Fibroblast of mammary gland (primary cell): ENCODE results near the gene MAPKAP1.

ENCODE experiments used
- DNase-seq: peaks from one replicate; pipeline ENCODE4 v3.0.0-alpha.2; 2010; ENCODE audit warnings: low read depth
- H3K4me3 ChIP-seq: 2 replicates; pipeline ENCODE4 v1.5.1; 2011; ENCODE audit warnings: low read depth, mild to moderate bottlenecking, low read length, moderate library complexity; ENCODE audit not compliant: control insufficient read depth
- CTCF ChIP-seq: conservative IDR thresholded peaks from 2 replicates; pipeline ENCODE4 v1.5.1; 2011; ENCODE audit warnings: low read depth, low read length, inconsistent platforms; ENCODE audit not compliant: control insufficient read depth, insufficient read depth

MAPKAP1 gene

GRCh38 chr9:125430161-125431011 lies 276.6 kb downstream of the MAPKAP1 start:
- H3K4me3 ChIP-seq: no peak overlapping the region
- TF ChIP-seq CTCF: no peak
- no peak for DNase-seq

GRCh38 chr9:125429476-125430160 lies 277.4 kb downstream of the MAPKAP1 start:
- no peak for DNase-seq
- no peak for TF ChIP-seq CTCF
- no peak overlapping the region for H3K4me3 ChIP-seq

GRCh38 chr9:125428902-125429467 lies 278.0 kb downstream of the MAPKAP1 start:
- DNase-seq: no peak
- H3K4me3 ChIP-seq: no peak overlapping the region
- TF ChIP-seq CTCF: no peak

GRCh38 chr9:125428060-125428901 lies 278.7 kb downstream of the MAPKAP1 start:
- DNase-seq: no peak
- no peak overlapping the region for H3K4me3 ChIP-seq
- peak; percentile 42 for TF ChIP-seq CTCF

- no peak for TF ChIP-seq CTCF
- H3K4me3 ChIP-seq: no peak overlapping the region
- no peak for DNase-seq
These were observed 279.5 kb downstream of the MAPKAP1 start for GRCh38 chr9:125427556-125427955.

- no peak for DNase-seq
- TF ChIP-seq CTCF: no peak
- no peak overlapping the region for H3K4me3 ChIP-seq
These were observed 280.1 kb downstream of the MAPKAP1 start for GRCh38 chr9:125426926-125427325.
